CD4-positive, CD25-positive, alpha-beta regulatory T cell (primary cell): ENCODE measurements around the gene HOXC13. TPM values are rescaled to one million over a fixed set of nuclear protein-coding genes. Genes with fewer than 3 reads are reported as not detected.

Experiments used
- ATAC-seq, 2 donors: fragments of 150-1000 bp; cut with Tn5 transposase; one replicate each; pipeline ENCODE4 v1.10.0; 2021; ENCODE audit warnings: low read depth in 2 of 2, moderate number of reproducible peaks in 2 of 2, moderate library complexity in 1 of 2
- DNase-seq, 3 donors: peaks; one replicate each; pipeline versions ENCODE4 v3.0.0 to v3.0.0-alpha.2; 2012 to 2022; ENCODE audit warnings: mixed read lengths in 1 of 3
- H3K27ac ChIP-seq: one replicate; pipeline ENCODE4 v1.7.0; 2013; ENCODE audit warnings: mild to moderate bottlenecking, low read length; ENCODE audit not compliant: insufficient read depth, poor library complexity, severe bottlenecking
- H3K27me3 ChIP-seq: one replicate; pipeline ENCODE4 v1.7.0; 2013; ENCODE audit warnings: low read length; ENCODE audit not compliant: control insufficient read depth, insufficient read depth
- H3K36me3 ChIP-seq: one replicate; pipeline ENCODE4 v1.7.0; 2013; ENCODE audit warnings: mild to moderate bottlenecking, low read length, moderate library complexity; ENCODE audit not compliant: control insufficient read depth, insufficient read depth
- H3K4me1 ChIP-seq: 2 replicates; pipeline ENCODE4 v1.7.0; 2013; ENCODE audit warnings: mild to moderate bottlenecking, low read length; ENCODE audit not compliant: insufficient read depth, control insufficient read depth, poor library complexity, severe bottlenecking
- H3K4me3 ChIP-seq: one replicate; pipeline ENCODE4 v1.7.0; 2013; ENCODE audit warnings: low read depth, mild to moderate bottlenecking, low read length, moderate library complexity
- H3K9me3 ChIP-seq, 2 experiments: 1 replicate in 1 of 2; 2 replicates in 1 of 2; pipeline ENCODE4 v1.7.0; 2013; ENCODE audit warnings: low read length in 2 of 2, mild to moderate bottlenecking in 1 of 2, moderate library complexity in 1 of 2; ENCODE audit not compliant: control insufficient read depth in 2 of 2
- H3K27ac Mint-ChIP-seq, 3 donors: one replicate each; pipeline ENCODE4 v1.8.0; 2020 to 2022; ENCODE audit warnings: mild to moderate bottlenecking in 3 of 3, mixed read lengths in 3 of 3, moderate library complexity in 2 of 3
- H3K27me3 Mint-ChIP-seq: one replicate; pipeline ENCODE4 v1.8.0; 2022; ENCODE audit warnings: mild to moderate bottlenecking, mixed read lengths
- H3K36me3 Mint-ChIP-seq: one replicate; pipeline ENCODE4 v1.8.0; 2020; ENCODE audit warnings: mixed read lengths
- H3K4me1 Mint-ChIP-seq, 4 donors: one replicate each; pipeline ENCODE4 v1.8.0; 2020 to 2022; ENCODE audit warnings: mixed read lengths in 4 of 4, mild to moderate bottlenecking in 1 of 4
- H3K4me3 Mint-ChIP-seq, 4 donors: one replicate each; pipeline ENCODE4 v1.8.0; 2020 to 2022; ENCODE audit warnings: mild to moderate bottlenecking in 4 of 4, mixed read lengths in 4 of 4, moderate library complexity in 3 of 4
- H3K9me3 Mint-ChIP-seq, 7 donors: one replicate each; pipeline ENCODE4 v1.8.0; 2020 to 2022; ENCODE audit warnings: mixed read lengths in 7 of 7, mild to moderate bottlenecking in 3 of 7, moderate library complexity in 2 of 7
- polyA plus RNA-seq, 4 donors: library from polyadenylated mRNA; unstranded; fragments of 300-500 nt; fragmentation: Illumina TruSeq; gene quantifications; one replicate each; pipeline ENCODE4 v1.2.3, GENCODE V29; 2021
- total RNA-seq: library from RNA; stranded (reverse); gene quantifications from one replicate; pipeline ENCODE4 v1.2.3, GENCODE V29; 2022

The HOXC13 gene
- total and polyA plus RNA-seq, 5 donors from 2014 or later, result not detected

- H3K4me1 Mint-ChIP-seq, result peaks cover 16 to 65% (median 33%) of the 10 kb centered on the region in 4 donors
- Histone ChIP-seq H3K27ac (no peak overlapping the region), H3K36me3 (no peaks in the 10 kb centered on the region), H3K27me3 (peaks cover 57% of the 10 kb centered on the region), H3K9me3 (peaks cover 0 to 5% of the 10 kb centered on the region in 2 experiments), H3K4me1 (peaks cover 30% of the 10 kb centered on the region), H3K4me3 (no peak overlapping the region)
- peaks cover 0 to 8% (median 0%) of the 10 kb centered on the region in 7 donors for H3K9me3 Mint-ChIP-seq
- ATAC-seq (no peak), DNase-seq (peak in 1 of 3 donors; percentile 41)
- H3K27me3 Mint-ChIP-seq, result peaks cover 96% of the 10 kb centered on the region
- peak overlapping the region in 3 of 4 donors; percentile 29 to 65 (median 51) for H3K4me3 Mint-ChIP-seq
- no peaks in the 10 kb centered on the region for H3K36me3 Mint-ChIP-seq
- H3K27ac Mint-ChIP-seq, result peak overlapping the region in 1 of 3 donors; percentile 38
These were observed 47.5 kb downstream of the HOXC13 start for GRCh38 chr12:53985994-53986685.

GRCh38 chr12:53986686-53987483 is 48.3 kb downstream of the HOXC13 start:
- H3K4me3 Mint-ChIP-seq, result peak overlapping the region in 2 of 4 donors; percentile 15 to 29
- H3K27ac Mint-ChIP-seq, result no peak overlapping the region
- peaks cover 15 to 65% (median 34%) of the 10 kb centered on the region in 4 donors for H3K4me1 Mint-ChIP-seq
- no peak overlapping the region for H3K27ac ChIP-seq
- H3K36me3 ChIP-seq, result no peaks in the 10 kb centered on the region
- H3K9me3 Mint-ChIP-seq, result peaks cover 0 to 8% (median 0%) of the 10 kb centered on the region in 7 donors
- no peak for DNase-seq
- no peak overlapping the region for H3K4me3 ChIP-seq
- no peaks in the 10 kb centered on the region for H3K36me3 Mint-ChIP-seq
- peaks cover 96% of the 10 kb centered on the region for H3K27me3 Mint-ChIP-seq
- H3K9me3 ChIP-seq, result peaks cover 0 to 5% of the 10 kb centered on the region in 2 experiments
- ATAC-seq, result no peak
- H3K4me1 ChIP-seq, result peaks cover 30% of the 10 kb centered on the region
- H3K27me3 ChIP-seq, result peaks cover 59% of the 10 kb centered on the region

GRCh38 chr12:53987787-53988230 is 49.2 kb downstream of the HOXC13 start:
- peaks cover 96% of the 10 kb centered on the region for H3K27me3 Mint-ChIP-seq
- Histone ChIP-seq H3K36me3 (no peaks in the 10 kb centered on the region), H3K27me3 (peaks cover 60% of the 10 kb centered on the region), H3K27ac (no peak overlapping the region), H3K9me3 (peaks cover 0 to 5% of the 10 kb centered on the region in 2 experiments), H3K4me1 (peaks cover 30% of the 10 kb centered on the region), H3K4me3 (no peak overlapping the region)
- H3K36me3 Mint-ChIP-seq, result no peaks in the 10 kb centered on the region
- ATAC-seq (no peak), DNase-seq (no peak)
- no peak overlapping the region for H3K27ac Mint-ChIP-seq
- peaks cover 0 to 8% (median 0%) of the 10 kb centered on the region in 7 donors for H3K9me3 Mint-ChIP-seq
- peaks cover 15 to 63% (median 34%) of the 10 kb centered on the region in 4 donors for H3K4me1 Mint-ChIP-seq
- H3K4me3 Mint-ChIP-seq, result peak overlapping the region in 2 of 4 donors; percentile 14 to 23

GRCh38 chr12:53988541-53989226 is 50.1 kb downstream of the HOXC13 start:
- H3K36me3 Mint-ChIP-seq, result no peaks in the 10 kb centered on the region

GRCh38 chr12:53989227-53990113 is 50.8 kb downstream of the HOXC13 start:
- Mint-ChIP-seq H3K4me1 (peaks cover 15 to 62% (median 39%) of the 10 kb centered on the region in 4 donors), H3K27me3 (peaks cover 99% of the 10 kb centered on the region), H3K27ac (no peak overlapping the region), H3K4me3 (peak overlapping the region; percentile 16 to 59 (median 52)), H3K9me3 (peaks cover 0 to 8% (median 0%) of the 10 kb centered on the region in 7 donors), H3K36me3 (no peaks in the 10 kb centered on the region)
- no peaks in the 10 kb centered on the region for H3K36me3 ChIP-seq
- H3K4me3 ChIP-seq, result no peak overlapping the region
- peaks cover 32% of the 10 kb centered on the region for H3K4me1 ChIP-seq
- peak in 1 of 3 donors; percentile 65 for DNase-seq
- no peaks in the 10 kb centered on the region for H3K9me3 ChIP-seq
- H3K27ac ChIP-seq, result no peak overlapping the region
- H3K27me3 ChIP-seq, result peaks cover 63% of the 10 kb centered on the region
- no peak for ATAC-seq

More at GRCh38 chr12:53988541-53989226, 50.1 kb downstream of the HOXC13 start:
- Mint-ChIP-seq H3K9me3 (peaks cover 0 to 8% (median 0%) of the 10 kb centered on the region in 7 donors), H3K27ac (no peak overlapping the region), H3K4me1 (peaks cover 15 to 59% (median 36%) of the 10 kb centered on the region in 4 donors), H3K27me3 (peaks cover 96% of the 10 kb centered on the region), H3K4me3 (peak overlapping the region in 2 of 4 donors; percentile 57 to 59)
- Histone ChIP-seq H3K4me1 (peaks cover 30% of the 10 kb centered on the region), H3K27me3 (peaks cover 63% of the 10 kb centered on the region), H3K36me3 (no peaks in the 10 kb centered on the region), H3K27ac (no peak overlapping the region), H3K9me3 (peaks cover 0 to 3% of the 10 kb centered on the region in 2 experiments), H3K4me3 (no peak overlapping the region)
- no peak for ATAC-seq
- DNase-seq, result no peak

- no peak overlapping the region for H3K4me3 ChIP-seq
- Mint-ChIP-seq H3K27me3 (peaks cover 99% of the 10 kb centered on the region), H3K9me3 (peaks cover 0 to 5% (median 0%) of the 10 kb centered on the region in 7 donors), H3K4me1 (peaks cover 21 to 63% (median 39%) of the 10 kb centered on the region in 4 donors), H3K4me3 (peak overlapping the region in 2 of 4 donors; percentile 10 to 59), H3K36me3 (no peaks in the 10 kb centered on the region), H3K27ac (no peak overlapping the region)
- DNase-seq, result no peak
- no peak for ATAC-seq
- H3K9me3 ChIP-seq, result no peaks in the 10 kb centered on the region
- no peak overlapping the region for H3K27ac ChIP-seq
- no peaks in the 10 kb centered on the region for H3K36me3 ChIP-seq
- peaks cover 67% of the 10 kb centered on the region for H3K27me3 ChIP-seq
- peaks cover 35% of the 10 kb centered on the region for H3K4me1 ChIP-seq
These were observed 51.9 kb downstream of the HOXC13 start for GRCh38 chr12:53990311-53991076.
